ENCODE data around the gene DCP2.

Gene DCP2

GRCh38 chr5:112967520-112968083 is 9.0 kb upstream of the DCP2 start:
- DNase-seq = no peak

DNA sequence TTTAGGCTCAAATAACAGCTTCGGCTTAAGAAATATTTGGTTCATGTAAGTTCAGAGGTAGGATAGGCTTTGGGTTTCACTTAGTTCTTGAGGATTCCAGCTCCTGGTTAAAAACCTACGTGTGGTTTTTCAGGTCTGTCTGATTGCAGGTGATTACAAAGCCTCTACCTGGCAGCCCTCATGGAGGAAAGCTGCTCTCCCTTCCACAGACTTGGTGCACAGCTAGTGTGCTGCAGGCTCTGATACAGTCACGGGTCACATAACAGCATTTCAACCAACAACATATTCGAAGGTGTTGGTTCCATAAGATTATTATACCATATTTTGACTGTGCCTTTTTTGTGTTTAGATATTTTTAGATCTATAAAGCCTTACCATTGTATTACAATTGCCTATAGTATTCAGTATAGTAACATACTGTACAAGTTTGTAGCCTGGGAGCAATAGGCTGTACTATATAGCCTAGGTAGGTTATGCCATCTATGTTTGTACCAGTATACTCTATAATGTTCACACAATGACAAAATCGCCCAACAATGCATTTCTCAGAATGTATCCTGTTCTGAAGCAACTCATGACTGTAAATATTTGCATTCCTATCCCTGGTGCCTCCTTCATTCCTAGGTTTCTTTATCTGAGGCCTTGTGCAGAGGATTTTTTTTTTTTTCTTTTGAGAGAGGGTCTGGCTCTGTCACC is 8.0 kb upstream of the DCP2 start:
- no peak for DNase-seq

GRCh38 chr5:112971276-112971675 is 5.3 kb upstream of the DCP2 start:
- DNase-seq = no peak

DNA sequence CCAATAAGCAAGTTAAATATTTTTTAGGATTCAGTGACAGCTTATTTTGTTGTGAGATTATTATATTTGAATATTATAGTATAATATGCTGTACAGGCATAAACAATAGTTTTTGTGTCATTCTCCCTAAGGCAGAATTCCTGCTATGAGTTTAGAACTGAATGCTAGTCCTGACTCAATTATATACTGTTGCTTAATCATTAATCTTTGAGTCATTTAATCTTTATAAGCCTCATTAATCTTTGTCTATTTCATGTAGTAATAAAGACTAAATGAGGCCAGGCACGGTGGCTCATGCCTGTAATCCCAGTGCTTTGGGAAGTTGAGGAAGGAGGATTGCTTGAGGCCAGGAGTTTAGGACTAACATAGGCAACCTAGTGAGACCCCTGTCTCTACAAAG is 3.6 kb upstream of the DCP2 start:
- DNase-seq = no peak

DNA sequence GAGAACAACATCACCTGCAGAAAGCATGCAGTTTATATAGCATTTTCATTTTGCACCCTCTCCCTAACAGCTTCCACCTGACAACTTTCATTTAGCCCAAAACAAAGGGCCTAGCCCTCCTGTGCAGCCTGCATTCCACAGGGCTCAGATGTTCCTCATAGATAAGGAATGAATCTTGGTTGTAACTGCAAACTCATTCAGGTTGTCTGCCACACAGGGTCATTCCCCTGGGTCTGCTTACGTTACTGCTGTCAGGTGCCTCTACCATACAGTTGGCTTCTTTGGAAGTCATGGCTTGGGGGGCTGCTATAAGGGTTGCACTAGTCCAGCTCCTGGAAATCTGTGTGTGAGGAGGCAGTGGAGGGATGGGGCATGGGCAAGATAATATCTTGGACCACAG is 2.7 kb upstream of the DCP2 start:
- no peak for DNase-seq

GRCh38 chr5:112974901-112975300 is 1.7 kb upstream of the DCP2 start:
- DNase-seq = no peak

DNA sequence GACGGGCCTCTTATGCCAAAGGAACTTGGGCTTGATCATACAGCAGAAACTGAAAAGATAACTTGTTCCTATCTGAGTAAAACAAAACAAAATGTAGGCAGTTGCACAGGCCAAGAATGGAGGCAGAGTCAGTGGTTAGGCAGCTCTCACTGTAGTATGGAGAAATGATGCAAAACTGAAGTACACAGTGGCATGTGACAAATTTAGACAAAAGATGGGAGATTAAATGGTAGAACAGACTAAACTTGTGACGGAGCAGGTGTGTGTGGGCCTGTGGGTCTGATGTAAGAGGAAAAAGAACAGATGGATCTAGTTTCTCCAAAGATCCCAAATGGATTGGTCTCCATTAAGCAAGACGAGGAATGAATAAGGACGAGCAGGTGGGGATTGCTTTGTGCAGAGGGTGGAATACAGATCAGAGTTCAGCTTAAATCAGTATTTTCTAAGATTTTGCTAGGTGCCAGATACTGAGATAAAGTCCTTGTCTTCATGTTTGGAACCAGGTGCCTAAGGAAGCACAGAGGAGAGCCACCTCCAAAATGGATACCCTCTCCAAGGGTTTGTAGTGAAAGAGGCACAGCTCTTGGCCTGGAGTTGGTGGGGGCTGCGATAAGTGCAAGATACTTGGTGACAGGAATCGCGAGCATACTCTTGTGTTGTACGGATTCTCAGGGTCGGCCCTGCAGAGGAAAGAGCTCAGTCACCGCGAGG is 722 bp upstream of the DCP2 start:
- no peak for DNase-seq

- DNase-seq = no peak
These were observed 853 bp downstream of the DCP2 start for GRCh38 chr5:112977440-112977861.

DNA sequence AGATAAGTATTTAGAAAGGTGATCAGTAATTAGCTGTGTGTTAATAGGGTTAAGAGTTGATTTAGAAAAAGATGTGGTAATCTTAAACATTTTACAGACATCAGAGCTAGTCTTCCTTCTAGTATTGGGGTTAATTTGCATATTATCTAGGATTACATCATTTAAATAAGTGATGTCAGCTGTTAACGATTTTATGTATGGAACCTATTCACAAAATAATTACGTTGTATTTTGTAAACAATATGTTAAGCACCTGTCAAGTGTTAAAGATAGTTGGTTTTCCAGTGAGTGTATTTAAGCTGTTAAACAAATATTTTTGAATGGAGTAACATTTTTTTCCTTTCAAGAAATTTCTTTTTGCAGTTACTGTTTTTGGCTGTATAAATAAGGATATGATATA is 2.2 kb downstream of the DCP2 start:
- DNase-seq = no peak

GRCh38 chr5:112979723-112980122 is 3.1 kb downstream of the DCP2 start:
- DNase-seq = no peak

- no peak for DNase-seq
These were observed 6.8 kb downstream of the DCP2 start for GRCh38 chr5:112983363-112983762.

GRCh38 chr5:112986224-112986623 is 9.6 kb downstream of the DCP2 start:
- DNase-seq = no peak

GRCh38 chr5:112995764-112996618 is 19.4 kb downstream of the DCP2 start:
- peak; percentile 85 for DNase-seq

DNA sequence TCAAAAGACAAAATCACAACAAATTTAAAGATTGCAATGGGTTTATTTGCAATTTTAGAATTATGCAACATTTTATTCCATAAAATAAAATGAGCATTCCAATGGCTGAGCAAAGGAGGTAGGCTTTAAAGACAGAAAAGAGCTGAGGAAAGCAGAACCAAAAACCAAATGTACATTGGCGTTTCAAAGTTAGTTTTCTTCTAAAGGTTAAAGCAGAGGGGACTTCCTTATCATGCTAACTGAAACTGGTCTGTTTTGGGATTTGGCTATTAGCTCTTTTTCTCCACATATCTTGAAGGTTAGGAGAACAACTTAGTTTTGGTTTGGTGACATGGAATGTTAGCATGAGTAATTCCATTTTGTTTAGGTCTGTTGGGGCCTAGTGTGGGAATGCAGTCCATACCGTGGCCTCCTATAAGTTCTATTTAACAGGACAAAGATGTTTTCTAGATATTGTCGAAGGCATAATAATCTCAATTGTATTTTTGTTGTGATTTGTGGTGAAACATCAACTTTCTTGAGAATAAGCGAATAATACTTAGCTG is 20.3 kb downstream of the DCP2 start:
- DNase-seq = no peak

DNA sequence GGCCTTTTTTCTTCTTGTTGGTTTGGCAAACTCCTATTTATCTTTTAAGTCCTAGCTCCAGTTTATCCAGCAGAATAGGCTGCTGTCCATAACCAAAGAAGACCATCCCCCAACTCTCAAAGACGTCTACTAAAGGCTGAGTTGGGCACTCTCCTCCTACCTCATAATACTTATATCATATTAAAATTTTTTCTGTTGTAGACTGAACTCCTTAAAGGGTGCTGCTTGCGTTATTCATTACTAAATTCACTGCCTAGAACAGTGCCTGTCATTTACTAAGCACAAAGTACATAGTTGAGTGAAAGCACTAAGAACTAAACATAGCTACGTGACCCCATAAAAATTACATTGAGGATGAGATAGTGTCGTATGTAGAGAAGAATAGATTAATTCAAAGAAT is 21.7 kb downstream of the DCP2 start:
- DNase-seq = no peak

DNA sequence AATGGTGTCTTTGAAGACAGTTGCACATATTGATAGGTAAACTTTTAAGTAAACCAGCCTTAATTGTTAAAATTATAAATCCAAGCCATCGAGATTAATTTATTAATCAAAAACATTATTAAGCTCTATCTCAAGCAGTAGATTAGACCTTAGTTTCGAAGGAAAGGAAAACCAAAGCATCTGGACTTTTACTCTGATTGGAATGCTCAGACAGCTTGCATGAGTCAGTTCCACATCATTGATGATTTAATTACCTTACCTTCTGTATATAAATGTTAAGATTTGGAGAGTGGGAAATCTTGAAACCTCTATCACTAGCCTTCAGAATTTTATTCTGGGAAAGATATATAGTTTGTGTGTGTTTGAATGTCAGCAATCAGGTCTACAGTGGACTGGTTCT is 23.9 kb downstream of the DCP2 start:
- DNase-seq = no peak

GRCh38 chr5:113002423-113002822 is 25.8 kb downstream of the DCP2 start:
- no peak for DNase-seq

DNA sequence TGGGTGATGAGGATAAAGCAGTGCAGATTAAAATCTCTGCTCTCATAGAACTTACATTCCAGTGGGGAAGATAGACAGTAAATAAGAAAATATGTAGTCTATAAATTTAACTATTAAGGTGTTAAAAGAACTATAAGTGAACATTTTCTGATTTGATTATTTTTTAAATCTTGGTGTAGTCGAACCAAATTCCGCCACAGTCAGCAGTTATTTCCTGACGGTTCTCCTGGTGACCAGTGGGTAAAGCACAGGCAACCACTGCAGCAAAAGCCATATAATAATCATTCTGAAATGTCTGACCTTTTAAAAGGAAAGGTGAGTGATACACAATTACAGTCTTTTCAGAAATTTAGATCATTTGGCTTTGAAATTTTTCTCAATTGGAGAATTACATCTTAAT is 27.2 kb downstream of the DCP2 start:
- DNase-seq = no peak

DNA sequence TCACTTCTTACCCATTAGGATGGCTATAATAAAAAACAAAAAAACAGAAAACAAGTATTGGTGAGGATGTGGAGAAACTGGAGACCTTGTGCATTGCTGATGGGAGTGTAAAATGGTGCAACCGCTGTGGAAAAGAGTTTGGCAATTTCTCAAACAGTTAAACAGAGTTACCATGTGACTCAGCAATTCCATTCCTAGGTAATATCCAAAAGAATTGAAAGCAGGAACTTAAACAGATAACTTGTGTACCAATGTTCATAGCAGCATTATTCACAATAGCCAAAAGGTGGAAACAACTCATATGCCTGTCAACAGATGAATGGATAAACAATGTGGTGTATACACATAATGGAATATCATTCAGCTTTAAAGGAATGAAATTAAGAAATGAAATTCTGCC is 28.9 kb downstream of the DCP2 start:
- DNase-seq = no peak

DNA sequence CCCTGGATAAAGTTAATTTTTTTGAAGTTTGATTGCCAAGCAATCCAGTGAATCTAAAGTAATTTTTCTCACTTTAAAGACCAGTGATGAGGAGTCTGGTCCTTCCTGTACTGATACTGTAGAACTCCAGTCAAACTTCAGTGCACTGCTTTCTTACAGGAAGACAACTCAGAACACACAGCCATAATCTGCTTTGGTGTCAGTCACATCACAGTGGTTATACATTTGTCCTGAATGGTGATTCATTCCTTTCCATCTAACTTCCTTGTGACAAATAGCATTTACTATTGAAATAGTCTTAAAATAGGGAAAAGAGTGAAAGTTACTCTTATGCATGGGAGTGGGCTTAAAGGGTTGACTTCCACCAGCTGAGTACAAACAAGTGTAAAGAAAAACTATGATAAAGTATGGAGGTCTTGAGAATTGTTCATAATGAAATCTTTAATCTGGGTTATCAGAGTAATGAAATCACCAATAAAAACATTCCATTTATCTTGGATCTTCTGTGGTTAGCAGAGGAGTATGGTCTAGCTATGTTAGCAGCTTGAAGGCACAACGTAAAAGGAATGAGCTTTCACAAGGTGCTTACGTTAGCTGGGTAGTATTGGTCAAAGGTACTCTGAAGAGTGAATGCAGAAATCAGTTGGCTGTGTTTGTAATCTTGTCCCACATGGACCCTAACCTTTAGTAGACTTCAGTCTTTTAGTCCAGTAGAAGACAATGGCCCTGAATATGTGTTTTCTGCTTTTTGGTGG is 41.5 kb downstream of the DCP2 start:
- no peak for DNase-seq

DNA sequence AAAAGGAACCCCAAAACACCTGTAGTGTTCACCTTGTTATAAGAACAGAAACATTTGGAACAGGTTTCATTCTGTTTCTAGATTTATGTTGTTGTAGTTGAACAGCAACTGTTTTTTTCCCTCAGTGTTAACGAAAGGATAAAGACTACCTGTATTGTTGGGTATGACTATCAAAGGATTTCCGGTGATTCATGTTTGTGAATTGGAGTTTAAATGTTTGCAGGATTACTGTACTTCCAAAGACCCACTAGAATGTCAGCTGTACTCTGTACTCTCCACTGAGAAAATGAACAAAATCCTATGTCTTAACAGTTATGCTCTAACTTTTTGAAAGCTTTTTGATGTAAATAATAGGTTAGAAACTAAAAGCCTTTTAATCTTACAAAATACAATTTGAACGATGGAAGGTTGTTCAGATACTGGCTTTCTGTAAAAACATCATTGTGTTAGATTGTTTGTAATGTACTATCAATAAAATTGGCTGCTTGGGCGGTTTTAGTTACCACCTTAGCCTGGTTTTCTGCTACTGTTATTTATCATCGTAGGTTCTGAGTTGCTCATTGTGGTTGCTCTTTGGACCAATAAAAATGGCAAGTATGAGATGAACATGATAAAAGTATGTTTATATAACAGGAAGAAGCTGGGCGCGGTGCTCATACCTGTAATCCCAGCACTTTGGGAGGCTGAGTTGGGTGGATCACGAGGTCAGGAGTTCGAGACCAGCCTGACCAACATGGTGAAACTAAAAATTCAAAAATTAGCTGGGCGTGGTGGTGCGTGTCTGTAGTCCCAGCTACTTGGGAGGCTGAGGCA is 44.1 kb downstream of the DCP2 start:
- DNase-seq = no peak

DNA sequence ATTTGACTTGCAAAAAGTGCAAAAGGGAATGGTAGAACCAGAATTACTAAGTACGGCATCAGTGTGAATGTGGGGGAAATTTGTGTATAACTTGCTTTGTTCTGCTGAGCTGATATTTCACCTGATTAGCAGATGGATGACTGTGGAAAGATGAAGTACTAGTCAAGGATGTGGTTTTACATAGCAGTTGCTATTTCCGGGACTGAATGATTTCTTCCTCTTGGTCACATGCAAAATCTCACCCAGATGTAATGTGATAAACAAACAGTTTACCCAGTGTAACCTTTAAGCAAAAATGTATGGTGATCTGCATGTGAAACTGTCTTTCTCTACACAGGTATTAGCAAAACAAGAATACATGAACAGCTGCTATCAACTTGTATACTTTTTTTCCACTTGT is 46.1 kb downstream of the DCP2 start:
- no peak for DNase-seq

Data from right hindlimb (tissue), 1 donor.